ENCODE results near the gene PIAS1. TPM values are rescaled to one million over a fixed set of nuclear protein-coding genes. Genes with fewer than 3 reads are reported as not detected.

The PIAS1 gene
- total and polyA plus RNA-seq, 2 donors, result 26.2 to 29.1 TPM

DNA sequence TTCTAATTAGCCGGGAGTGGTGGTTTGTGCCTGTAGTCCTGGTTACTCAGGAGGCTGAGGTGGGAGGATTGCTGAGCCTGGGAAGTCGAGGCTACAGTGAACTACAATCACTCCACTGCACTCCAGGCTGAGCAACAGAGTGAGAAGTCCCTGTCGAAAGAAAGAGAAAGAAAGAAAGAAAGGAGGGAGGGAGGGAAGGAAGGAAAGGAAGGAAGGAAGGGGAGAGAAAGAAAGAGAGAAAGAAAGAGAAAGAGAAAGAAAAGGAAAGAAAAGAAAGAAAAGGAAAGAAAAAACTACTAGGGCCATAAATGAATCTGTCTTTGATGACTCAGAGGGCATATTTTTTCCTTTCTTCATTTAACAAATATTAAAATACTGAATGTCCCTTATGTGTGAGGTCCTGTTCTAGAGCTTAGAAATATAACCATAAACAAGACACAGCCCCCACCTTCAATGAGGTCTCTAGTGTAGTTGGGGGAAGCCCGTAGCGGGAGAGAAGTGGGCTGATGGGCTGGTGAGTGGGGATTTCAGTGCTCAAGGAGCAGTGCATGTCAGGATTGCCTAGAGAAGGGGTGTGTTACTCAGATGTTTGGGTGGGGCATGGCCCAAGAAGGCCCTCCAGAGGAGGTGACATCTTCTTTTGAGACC is 35.2 kb upstream of the PIAS1 start:
- Histone ChIP-seq H3K27me3 (ENCODE audit: control insufficient read depth in 2 of 2, insufficient read depth in 1 of 2, low read length in 1 of 2) (no peaks in the 10 kb centered on the region), H3K9me3 (ENCODE audit: control insufficient read depth in 2 of 2, insufficient read depth in 1 of 2, low read length in 1 of 2) (no peaks in the 10 kb centered on the region)

DNA sequence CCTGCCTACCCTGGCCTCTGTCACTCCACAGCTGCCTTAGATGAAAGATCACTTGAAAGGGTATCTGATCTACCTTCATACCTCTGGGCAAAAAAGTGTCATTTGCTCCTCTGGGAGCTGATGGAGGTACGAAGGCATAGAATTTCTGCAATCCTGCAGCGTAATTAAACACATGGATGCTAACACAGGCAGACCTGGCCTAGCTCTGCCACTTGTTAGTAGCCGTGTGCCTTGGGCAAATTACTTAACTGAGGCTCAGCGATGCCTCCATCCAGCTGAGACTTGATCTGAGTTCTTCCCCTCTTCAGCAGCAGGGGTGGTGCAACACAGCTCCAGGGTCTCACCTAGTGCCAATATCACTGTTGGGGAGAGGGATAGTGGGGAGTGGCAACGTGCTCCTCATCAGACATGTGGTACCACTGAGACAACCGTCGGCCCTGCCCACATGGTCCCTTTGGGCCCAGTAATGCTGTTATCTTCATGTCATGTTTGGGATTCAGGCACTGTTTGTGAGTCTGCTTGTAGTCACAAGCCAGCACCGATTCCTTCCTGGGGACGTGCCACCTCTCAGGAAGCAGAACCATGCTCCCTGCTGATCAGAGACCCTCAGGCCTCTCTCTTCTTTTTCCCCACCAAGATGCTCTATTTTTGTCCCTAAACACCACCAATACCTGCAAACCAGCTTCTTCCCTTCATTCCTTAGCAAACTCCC is 34.1 kb upstream of the PIAS1 start:
- Histone ChIP-seq H3K27me3 (ENCODE audit: control insufficient read depth in 2 of 2, insufficient read depth in 1 of 2, low read length in 1 of 2) (no peaks in the 10 kb centered on the region), H3K36me3 (ENCODE audit: control insufficient read depth in 2 of 2, insufficient read depth in 2 of 2, low read length in 1 of 2) (no peaks in the 10 kb centered on the region), H3K4me3 (ENCODE audit: low read length in 2 of 2) (no peak overlapping the region), H3K9me3 (ENCODE audit: control insufficient read depth in 2 of 2, insufficient read depth in 1 of 2, low read length in 1 of 2) (no peaks in the 10 kb centered on the region), H3K27ac (ENCODE audit: low read depth in 1 of 2, low read length in 1 of 2) (no peak overlapping the region), H3K4me1 (ENCODE audit: control insufficient read depth in 2 of 2, insufficient read depth in 2 of 2, low read length in 2 of 2) (no peaks in the 10 kb centered on the region)
- DNase-seq (ENCODE audit: low read depth in 6 of 9, low spot score in 9 of 9), result no peak
- 97% methylated on average over 9 of the region's 9 CpGs for WGBS

More for the DNA sequence above, 35.2 kb upstream of the PIAS1 start:
- Histone ChIP-seq H3K27ac (ENCODE audit: low read depth in 1 of 2, low read length in 1 of 2) (no peak overlapping the region), H3K4me1 (ENCODE audit: control insufficient read depth in 2 of 2, insufficient read depth in 2 of 2, low read length in 2 of 2) (no peaks in the 10 kb centered on the region), H3K4me3 (ENCODE audit: low read length in 2 of 2) (no peak overlapping the region), H3K36me3 (ENCODE audit: control insufficient read depth in 2 of 2, insufficient read depth in 2 of 2, low read length in 1 of 2) (no peaks in the 10 kb centered on the region)
- no peak for DNase-seq (ENCODE audit: low read depth in 6 of 9, low spot score in 9 of 9)
- 95% methylated on average over 5 of the region's 5 CpGs for WGBS

DNA sequence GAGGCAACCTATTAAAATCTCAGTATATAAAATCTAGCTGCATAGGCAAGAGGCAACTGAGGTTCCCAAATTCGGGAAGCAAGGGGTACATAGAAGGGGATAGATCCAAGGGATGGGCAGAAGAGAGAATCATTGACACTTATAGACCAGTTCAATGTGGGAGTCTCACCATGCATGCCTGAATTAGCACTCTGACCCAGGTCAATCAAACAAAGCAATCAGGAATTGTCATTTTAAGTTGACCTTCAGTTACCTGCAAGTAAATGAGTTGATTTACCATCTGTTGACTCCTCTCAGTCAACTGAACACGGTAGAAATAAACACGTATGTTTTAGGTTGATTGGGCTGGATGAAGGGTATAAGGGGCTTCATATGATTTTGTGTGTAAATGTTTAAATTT is 33.4 kb upstream of the PIAS1 start:
- H3K9me3 ChIP-seq (ENCODE audit: control insufficient read depth in 2 of 2, insufficient read depth in 1 of 2, low read length in 1 of 2), result no peaks in the 10 kb centered on the region
- WGBS, result 62% methylated on average over 3 of the region's 3 CpGs
- H3K4me3 ChIP-seq (ENCODE audit: low read length in 2 of 2), result no peak overlapping the region
- H3K36me3 ChIP-seq (ENCODE audit: control insufficient read depth in 2 of 2, insufficient read depth in 2 of 2, low read length in 1 of 2), result no peaks in the 10 kb centered on the region
- no peak for DNase-seq (ENCODE audit: low read depth in 6 of 9, low spot score in 9 of 9)
- no peak overlapping the region for H3K27ac ChIP-seq (ENCODE audit: low read depth in 1 of 2, low read length in 1 of 2)
- H3K4me1 ChIP-seq (ENCODE audit: control insufficient read depth in 2 of 2, insufficient read depth in 2 of 2, low read length in 2 of 2), result no peaks in the 10 kb centered on the region
- no peaks in the 10 kb centered on the region for H3K27me3 ChIP-seq (ENCODE audit: control insufficient read depth in 2 of 2, insufficient read depth in 1 of 2, low read length in 1 of 2)

DNA sequence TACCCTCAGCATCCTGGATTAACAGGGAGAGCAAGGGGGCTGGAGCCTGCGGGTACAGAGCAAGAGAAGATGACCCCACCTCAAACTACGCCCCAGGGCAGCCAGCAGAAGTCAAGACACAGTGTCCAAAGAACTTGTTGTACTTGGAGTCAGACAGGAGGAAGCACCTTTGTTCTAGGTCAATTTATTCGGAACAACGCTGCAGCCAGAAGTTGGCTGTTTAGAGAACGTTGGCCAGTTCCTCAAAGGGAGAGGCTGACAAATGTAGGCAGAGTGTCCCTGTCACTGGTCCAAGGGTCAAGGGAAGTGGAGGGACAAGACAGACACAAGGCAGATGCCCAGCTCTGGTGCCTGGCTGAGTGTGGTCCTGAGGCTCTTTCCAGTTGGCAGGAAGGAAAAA is 32.1 kb upstream of the PIAS1 start:
- DNase-seq (ENCODE audit: low read depth in 6 of 9, low spot score in 9 of 9), result no peak
- H3K9me3 ChIP-seq (ENCODE audit: control insufficient read depth in 2 of 2, insufficient read depth in 1 of 2, low read length in 1 of 2), result no peaks in the 10 kb centered on the region
- H3K27me3 ChIP-seq (ENCODE audit: control insufficient read depth in 2 of 2, insufficient read depth in 1 of 2, low read length in 1 of 2), result no peaks in the 10 kb centered on the region
- 95% methylated on average over 5 of the region's 5 CpGs for WGBS
- no peaks in the 10 kb centered on the region for H3K36me3 ChIP-seq (ENCODE audit: control insufficient read depth in 2 of 2, insufficient read depth in 2 of 2, low read length in 1 of 2)
- no peak overlapping the region for H3K4me3 ChIP-seq (ENCODE audit: low read length in 2 of 2)
- H3K27ac ChIP-seq (ENCODE audit: low read depth in 1 of 2, low read length in 1 of 2), result no peak overlapping the region
- H3K4me1 ChIP-seq (ENCODE audit: control insufficient read depth in 2 of 2, insufficient read depth in 2 of 2, low read length in 2 of 2), result no peaks in the 10 kb centered on the region

DNA sequence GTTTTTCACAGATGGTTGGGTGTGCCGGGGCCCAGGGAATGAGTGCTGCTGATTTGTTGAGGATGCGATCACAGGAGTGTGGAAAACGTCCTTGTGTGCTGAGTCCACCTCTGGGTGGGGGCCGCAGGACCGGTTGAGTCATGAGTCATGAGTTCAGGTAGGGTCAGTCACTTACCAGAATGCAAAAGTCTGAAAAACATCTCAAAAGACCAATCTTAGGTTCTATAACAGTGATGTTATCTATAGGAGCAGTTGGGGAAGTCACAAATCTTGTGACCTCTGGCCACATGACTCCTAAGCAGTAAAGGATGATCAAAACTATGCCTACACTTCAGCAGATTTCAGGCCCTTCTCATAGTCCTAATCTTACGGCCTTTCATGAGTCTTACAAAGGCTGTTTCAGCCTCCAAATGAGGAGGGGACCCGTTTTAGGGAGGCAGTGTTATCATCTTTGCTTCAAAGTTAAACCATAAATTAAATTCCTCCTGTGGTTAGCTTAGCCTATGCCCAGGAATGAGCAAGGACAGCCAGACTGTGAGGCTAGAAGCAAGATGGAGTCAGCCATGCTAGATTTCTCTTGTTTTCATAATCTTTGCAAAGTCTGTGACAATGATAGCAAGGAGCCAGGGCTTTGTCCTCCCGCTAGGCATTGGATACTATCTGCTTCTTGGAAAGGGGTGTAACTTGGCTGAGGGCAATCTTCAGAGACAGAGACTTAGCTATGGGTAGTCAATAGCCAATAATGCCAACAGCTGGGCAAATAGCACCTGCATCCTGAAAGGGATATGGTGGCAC is 30.6 kb upstream of the PIAS1 start:
- H3K27me3 ChIP-seq (ENCODE audit: control insufficient read depth in 2 of 2, insufficient read depth in 1 of 2, low read length in 1 of 2), result no peaks in the 10 kb centered on the region
- DNase-seq (ENCODE audit: low read depth in 6 of 9, low spot score in 9 of 9), result no peak
- no peak overlapping the region for H3K4me3 ChIP-seq (ENCODE audit: low read length in 2 of 2)
- H3K4me1 ChIP-seq (ENCODE audit: control insufficient read depth in 2 of 2, insufficient read depth in 2 of 2, low read length in 2 of 2), result no peaks in the 10 kb centered on the region
- WGBS, result 91% methylated on average over 8 of the region's 8 CpGs
- H3K9me3 ChIP-seq (ENCODE audit: control insufficient read depth in 2 of 2, insufficient read depth in 1 of 2, low read length in 1 of 2), result no peaks in the 10 kb centered on the region
- no peak overlapping the region for H3K27ac ChIP-seq (ENCODE audit: low read depth in 1 of 2, low read length in 1 of 2)
- no peaks in the 10 kb centered on the region for H3K36me3 ChIP-seq (ENCODE audit: control insufficient read depth in 2 of 2, insufficient read depth in 2 of 2, low read length in 1 of 2)

DNA sequence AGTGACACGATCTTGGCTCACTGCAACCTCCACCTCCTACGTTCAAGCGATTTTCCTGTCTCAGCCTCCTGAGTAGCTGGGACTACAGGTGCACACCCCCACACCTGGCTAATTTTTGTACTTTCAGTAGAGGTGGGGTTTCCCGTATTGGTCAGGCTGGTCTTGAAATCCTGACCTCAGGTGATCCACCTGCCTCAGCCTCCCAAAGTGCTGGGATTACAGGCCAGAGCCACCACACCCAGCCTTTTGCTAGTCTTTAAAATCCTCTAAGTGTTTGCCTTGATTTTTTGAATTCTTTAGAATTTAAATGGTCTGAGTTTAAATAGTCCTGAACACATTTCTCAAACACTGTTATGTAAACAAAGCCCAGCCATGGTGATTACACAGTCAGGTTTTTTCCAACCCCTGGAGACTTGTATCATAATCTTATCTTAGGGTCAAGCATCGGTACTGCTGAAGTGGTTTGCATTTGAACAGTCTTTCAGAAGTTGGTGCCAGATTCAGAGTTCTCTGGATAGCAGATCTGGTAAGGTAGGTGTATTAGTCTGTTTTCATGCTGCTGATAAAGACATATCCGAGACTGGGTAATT is 28.2 kb upstream of the PIAS1 start:
- DNase-seq (ENCODE audit: low read depth in 6 of 9, low spot score in 9 of 9), result no peak
- Histone ChIP-seq H3K9me3 (ENCODE audit: control insufficient read depth in 2 of 2, insufficient read depth in 1 of 2, low read length in 1 of 2) (no peaks in the 10 kb centered on the region), H3K27me3 (ENCODE audit: control insufficient read depth in 2 of 2, insufficient read depth in 1 of 2, low read length in 1 of 2) (no peaks in the 10 kb centered on the region), H3K4me1 (ENCODE audit: control insufficient read depth in 2 of 2, insufficient read depth in 2 of 2, low read length in 2 of 2) (no peaks in the 10 kb centered on the region), H3K36me3 (ENCODE audit: control insufficient read depth in 2 of 2, insufficient read depth in 2 of 2, low read length in 1 of 2) (no peaks in the 10 kb centered on the region), H3K4me3 (ENCODE audit: low read length in 2 of 2) (no peak overlapping the region), H3K27ac (ENCODE audit: low read depth in 1 of 2, low read length in 1 of 2) (no peak overlapping the region)
- 97% methylated on average over 6 of the region's 6 CpGs for WGBS

DNA sequence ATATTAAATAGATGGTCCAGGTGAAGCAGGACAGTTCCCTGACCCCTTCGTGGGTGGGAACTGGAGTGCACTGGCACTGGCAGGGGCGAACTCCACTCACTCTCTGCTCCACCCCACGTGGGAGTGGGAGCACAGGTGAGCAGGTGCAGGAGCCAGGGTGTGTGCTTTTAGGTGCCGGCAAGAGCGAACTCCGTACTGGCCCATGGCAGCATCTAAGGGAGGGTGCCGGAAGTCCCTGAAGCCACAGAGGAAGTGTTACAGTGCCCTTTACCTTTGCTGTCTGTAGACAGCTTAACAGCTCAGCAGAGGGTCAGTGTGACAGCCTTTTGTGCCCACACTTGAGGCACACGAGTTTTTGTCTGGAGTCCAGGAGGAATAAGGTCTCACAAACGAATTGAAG is 26.7 kb upstream of the PIAS1 start:
- no peaks in the 10 kb centered on the region for H3K27me3 ChIP-seq (ENCODE audit: control insufficient read depth in 2 of 2, insufficient read depth in 1 of 2, low read length in 1 of 2)
- H3K4me1 ChIP-seq (ENCODE audit: control insufficient read depth in 2 of 2, insufficient read depth in 2 of 2, low read length in 2 of 2), result no peaks in the 10 kb centered on the region
- H3K4me3 ChIP-seq (ENCODE audit: low read length in 2 of 2), result no peak overlapping the region
- peaks cover 0 to 3% of the 10 kb centered on the region in 2 donors for H3K9me3 ChIP-seq (ENCODE audit: control insufficient read depth in 2 of 2, insufficient read depth in 1 of 2, low read length in 1 of 2)
- no peak for DNase-seq (ENCODE audit: low read depth in 6 of 9, low spot score in 9 of 9)
- H3K36me3 ChIP-seq (ENCODE audit: control insufficient read depth in 2 of 2, insufficient read depth in 2 of 2, low read length in 1 of 2), result no peaks in the 10 kb centered on the region
- WGBS, result 90% methylated on average over 9 of the region's 9 CpGs
- H3K27ac ChIP-seq (ENCODE audit: low read depth in 1 of 2, low read length in 1 of 2), result no peak overlapping the region

DNA sequence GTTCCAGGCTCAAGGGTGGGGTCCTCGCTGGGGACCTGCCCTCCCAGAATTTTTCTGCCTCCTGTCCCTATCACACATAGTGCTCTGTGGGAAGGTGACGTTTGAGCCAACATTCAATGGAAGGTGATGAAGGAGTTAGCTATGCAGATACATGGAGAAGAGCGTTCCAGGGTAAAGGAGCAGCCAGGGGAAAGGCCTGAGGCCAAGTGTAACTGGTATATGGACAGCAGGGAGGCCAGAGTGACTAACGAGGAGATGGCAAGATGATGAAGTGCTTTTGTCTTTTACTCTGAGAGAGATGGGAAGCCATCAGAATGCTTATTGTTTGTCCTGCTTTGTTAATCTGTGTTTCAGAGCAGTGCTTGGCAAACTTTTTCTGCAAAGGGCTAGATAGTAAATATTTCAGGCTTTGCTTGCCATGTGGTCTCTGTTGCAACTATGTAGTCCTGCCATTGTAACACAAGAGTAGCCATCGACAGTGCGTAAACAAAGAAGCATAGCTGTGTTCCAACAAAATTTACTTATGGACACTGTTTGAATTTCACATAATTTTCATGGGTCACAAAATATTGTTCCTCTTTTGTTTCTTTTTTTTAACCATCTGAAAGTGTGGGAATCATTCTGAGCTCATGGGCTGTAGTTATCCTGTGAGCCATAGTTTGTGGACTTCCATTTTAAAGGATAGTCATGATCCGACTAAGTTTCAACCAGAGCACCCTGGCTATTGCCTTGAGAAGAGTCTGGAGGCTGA is 25.8 kb upstream of the PIAS1 start:
- no peak overlapping the region for H3K4me3 ChIP-seq (ENCODE audit: low read length in 2 of 2)
- H3K9me3 ChIP-seq (ENCODE audit: control insufficient read depth in 2 of 2, insufficient read depth in 1 of 2, low read length in 1 of 2), result peaks cover 0 to 3% of the 10 kb centered on the region in 2 donors
- no peak for DNase-seq (ENCODE audit: low read depth in 6 of 9, low spot score in 9 of 9)
- H3K36me3 ChIP-seq (ENCODE audit: control insufficient read depth in 2 of 2, insufficient read depth in 2 of 2, low read length in 1 of 2), result no peaks in the 10 kb centered on the region
- H3K4me1 ChIP-seq (ENCODE audit: control insufficient read depth in 2 of 2, insufficient read depth in 2 of 2, low read length in 2 of 2), result no peaks in the 10 kb centered on the region
- WGBS, result 96% methylated on average over 7 of the region's 7 CpGs
- no peaks in the 10 kb centered on the region for H3K27me3 ChIP-seq (ENCODE audit: control insufficient read depth in 2 of 2, insufficient read depth in 1 of 2, low read length in 1 of 2)
- no peak overlapping the region for H3K27ac ChIP-seq (ENCODE audit: low read depth in 1 of 2, low read length in 1 of 2)

All from thymus (tissue), 11 donors.